Naive thymus-derived CD4-positive, alpha-beta T cell (primary cell): ENCODE data around the gene MCL1. TPM values are rescaled to one million over a fixed set of nuclear protein-coding genes. Genes with fewer than 3 reads are reported as not detected.

Experiments
- ATAC-seq: fragments of 150-1000 bp; cut with Tn5 transposase; 2 replicates; pipeline ENCODE4 v1.10.0; 2021; ENCODE audit warnings: mild to moderate bottlenecking, moderate library complexity
- CTCF ChIA-PET: fragments of 350-600 bp; sonication (Branson Sonifier 250); formaldehyde crosslinking; loops from one replicate; lab custom pipeline; 2021; ENCODE audit warnings: antibody characterized with exemption; lab: Charles Lee
- POLR2A ChIA-PET: fragments of 350-600 bp; sonication (Branson Sonifier 250); formaldehyde crosslinking; loops from one replicate; lab custom pipeline; 2021; ENCODE audit warnings: antibody characterized with exemption, inconsistent platforms; lab: Charles Lee
- DNase-seq, 9 donors: peaks; one replicate each; pipeline versions ENCODE4 v3.0.0 to v3.0.0-alpha.2; 2020 to 2022; ENCODE audit warnings: mixed read lengths in 1 of 9
- H3K27ac ChIP-seq: one replicate; pipeline ENCODE4 v1.7.0; 2013; ENCODE audit warnings: mild to moderate bottlenecking, low read depth, low read length, moderate library complexity
- H3K27me3 ChIP-seq, 2 donors: one replicate each; pipeline ENCODE4 v1.7.0; 2013; ENCODE audit warnings: low read length in 2 of 2, mild to moderate bottlenecking in 2 of 2, moderate library complexity in 2 of 2; ENCODE audit not compliant: control insufficient read depth in 2 of 2, insufficient read depth in 2 of 2
- H3K36me3 ChIP-seq, 3 experiments: 1 replicate in 2 of 3; 2 replicates in 1 of 3; pipeline ENCODE4 v1.7.0; 2013; ENCODE audit warnings: low read length in 3 of 3, mild to moderate bottlenecking in 3 of 3, moderate library complexity in 1 of 3; ENCODE audit not compliant: insufficient read depth in 3 of 3, control insufficient read depth in 2 of 3
- H3K4me1 ChIP-seq, 2 donors: one replicate each; pipeline ENCODE4 v1.7.0; 2013; ENCODE audit warnings: low read length in 2 of 2, mild to moderate bottlenecking in 2 of 2, moderate library complexity in 1 of 2; ENCODE audit not compliant: control insufficient read depth in 2 of 2, insufficient read depth in 2 of 2
- H3K4me3 ChIP-seq: 2 replicates; pipeline ENCODE4 v1.7.0; 2013; ENCODE audit warnings: mild to moderate bottlenecking, low read length
- H3K9me3 ChIP-seq, 3 experiments: 1 replicate in 2 of 3; 2 replicates in 1 of 3; pipeline ENCODE4 v1.7.0; 2013; ENCODE audit warnings: low read length in 3 of 3; ENCODE audit not compliant: control insufficient read depth in 2 of 3
- H3K27ac Mint-ChIP-seq, 9 donors: one replicate each; pipeline ENCODE4 v1.8.0; 2020 to 2022; ENCODE audit warnings: mixed read lengths in 9 of 9, mild to moderate bottlenecking in 8 of 9, moderate library complexity in 5 of 9, inconsistent platforms in 2 of 9
- H3K27me3 Mint-ChIP-seq, 5 donors: one replicate each; pipeline ENCODE4 v1.8.0; 2021 to 2022; ENCODE audit warnings: mixed read lengths in 5 of 5, mild to moderate bottlenecking in 1 of 5
- H3K36me3 Mint-ChIP-seq, 5 donors: one replicate each; pipeline ENCODE4 v1.8.0; 2020 to 2022; ENCODE audit warnings: mixed read lengths in 5 of 5, mild to moderate bottlenecking in 3 of 5, inconsistent platforms in 1 of 5
- H3K4me1 Mint-ChIP-seq, 7 donors: one replicate each; pipeline ENCODE4 v1.8.0; 2020 to 2022; ENCODE audit warnings: mixed read lengths in 7 of 7, mild to moderate bottlenecking in 3 of 7, inconsistent platforms in 1 of 7
- H3K4me3 Mint-ChIP-seq, 10 donors: one replicate each; pipeline ENCODE4 v1.8.0; 2020 to 2022; ENCODE audit warnings: mild to moderate bottlenecking in 10 of 10, mixed read lengths in 10 of 10, moderate library complexity in 6 of 10, inconsistent platforms in 2 of 10
- H3K9me3 Mint-ChIP-seq, 11 donors: one replicate each; pipeline ENCODE4 v1.8.0; 2020 to 2022; ENCODE audit warnings: mixed read lengths in 11 of 11, mild to moderate bottlenecking in 4 of 11, inconsistent platforms in 1 of 11, moderate library complexity in 1 of 11
- intact Hi-C, 2 donors: fragments of 100-400 bp; cut with micrococcal nuclease; formaldehyde crosslinking; loops; one replicate each; pipeline ENCODE4 v1.15.1; 2023
- polyA plus RNA-seq, 2 donors: library from polyadenylated mRNA; unstranded; fragments of 300-500 nt; fragmentation: Illumina TruSeq; gene quantifications; one replicate each; pipeline ENCODE4 v1.2.3, GENCODE V29; 2021
- total RNA-seq, 6 experiments: library from RNA in 5 of 6; stranded (reverse) in 5 of 6; gene quantifications; 1 replicate in 5 of 6; 2 replicates in 1 of 6; pipeline ENCODE4 v1.2.3 and lab custom pipeline; 2021 to 2026

Gene MCL1
- total and polyA plus RNA-seq, 7 experiments from 2014 or later: 171 to 1,400 (median 314) TPM

DNA sequence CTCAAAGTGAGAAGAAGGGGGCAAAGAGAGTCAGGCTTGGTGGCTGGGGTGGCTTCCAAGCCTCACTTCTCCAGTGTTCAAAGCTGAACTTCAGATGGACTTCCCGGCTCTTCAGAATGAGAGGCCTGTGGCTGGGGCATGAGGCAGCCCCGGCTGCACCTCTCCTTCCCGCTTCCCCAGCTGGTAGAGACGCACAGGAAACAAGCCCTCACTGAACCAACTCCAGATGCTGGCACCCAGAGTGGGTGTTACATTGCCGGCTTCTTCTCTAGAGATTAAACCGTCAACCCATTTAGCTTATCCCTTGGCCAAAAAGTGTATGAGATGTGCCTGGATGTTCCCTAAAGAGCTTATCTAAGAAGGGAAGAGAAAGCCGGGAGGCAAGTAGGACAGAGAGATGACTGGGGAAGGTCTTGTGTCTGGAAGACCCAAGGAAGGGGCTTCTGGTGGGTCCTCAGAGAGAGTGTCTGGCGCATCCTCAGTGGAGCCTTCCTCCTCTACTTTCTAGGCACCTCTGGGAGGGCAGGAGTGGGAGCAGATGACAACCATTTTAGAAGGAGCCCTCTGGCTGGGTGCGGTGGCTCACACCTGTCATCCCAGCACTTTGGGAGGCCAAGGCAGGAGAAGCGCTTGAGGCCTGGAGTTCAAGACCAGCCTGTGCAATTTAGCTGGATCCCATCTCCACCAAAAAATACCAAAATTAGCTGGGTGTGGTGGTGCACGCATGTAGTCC, 28.2 kb downstream of the MCL1 start:
- Mint-ChIP-seq H3K4me3 (peak overlapping the region in 9 of 10 donors; percentile 20 to 84 (median 29)), H3K36me3 (peaks cover 0 to 5% (median 0%) of the 10 kb centered on the region in 5 donors), H3K9me3 (peaks cover 0 to 2% (median 0%) of the 10 kb centered on the region in 11 donors), H3K27ac (peak overlapping the region in 1 of 9 donors; percentile 25), H3K27me3 (peaks cover 15 to 21% (median 17%) of the 10 kb centered on the region in 5 donors), H3K4me1 (peaks cover 6 to 35% (median 23%) of the 10 kb centered on the region in 7 donors)
- no peaks in the 10 kb centered on the region for H3K9me3 ChIP-seq
- intact Hi-C loops: no loop called here
- H3K27ac ChIP-seq: no peak overlapping the region
- H3K36me3 ChIP-seq: peaks cover 0 to 5% (median 0%) of the 10 kb centered on the region in 3 experiments
- ATAC-seq (no peak), DNase-seq (no peak)
- no peak overlapping the region for H3K4me3 ChIP-seq
- POLR2A ChIA-PET: interaction anchor here (0.6 to 2.6 kb wide), 5 partner anchors 9 to 76 kb away, joined by 3 to 14 read pairs (median 4); no protein-coding TSS in a partner anchor
- CTCF ChIA-PET: interaction anchor here (0.7 to 0.8 kb wide), 2 partner anchors 9 to 11 kb away, joined by 3 to 4 read pairs; no protein-coding TSS in a partner anchor
- no peaks in the 10 kb centered on the region for H3K27me3 ChIP-seq
- H3K4me1 ChIP-seq: peaks cover 0 to 5% of the 10 kb centered on the region in 2 donors

DNA sequence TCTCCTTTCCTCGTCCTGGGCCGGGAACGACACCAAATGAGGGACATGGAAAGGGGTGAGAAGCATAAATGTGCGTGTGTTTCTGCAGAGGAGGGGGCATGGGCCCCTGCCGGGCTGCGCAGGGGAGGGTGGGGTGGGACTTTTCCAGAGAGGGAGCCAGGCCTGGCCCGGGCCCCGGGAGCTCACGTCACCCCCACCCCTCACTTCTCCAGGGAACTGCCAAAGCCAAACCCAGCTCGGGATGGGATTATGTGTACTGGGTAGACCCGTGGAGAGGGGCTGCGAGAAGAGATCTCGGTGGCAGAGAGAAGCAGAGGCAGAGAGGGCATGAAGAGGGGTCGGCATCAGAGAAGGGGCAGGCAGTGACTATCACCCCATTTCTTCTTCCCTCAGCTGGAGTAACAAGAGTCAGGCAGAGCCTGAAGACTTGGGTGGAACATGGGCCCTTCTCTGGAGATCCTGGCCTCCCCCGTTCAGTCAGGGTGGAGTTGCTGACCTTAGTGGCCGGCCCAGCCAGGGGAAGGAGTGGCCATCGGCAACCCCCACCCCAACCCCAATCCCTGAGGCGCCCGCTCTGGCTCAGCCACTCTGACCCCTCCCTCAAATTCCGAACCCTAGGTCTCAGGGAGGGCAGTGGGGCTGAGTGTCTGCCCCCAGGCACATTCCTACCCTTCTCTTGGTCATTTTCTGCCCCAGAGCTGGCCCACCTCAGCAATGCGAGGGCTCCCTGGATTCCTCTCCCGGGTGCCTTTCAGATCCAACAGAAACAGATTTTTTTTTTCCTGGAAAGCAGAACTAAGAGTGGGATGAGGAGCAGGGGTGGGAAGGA, 29.0 kb downstream of the MCL1 start:
- H3K36me3 ChIP-seq: peaks cover 0 to under 1% (median 0%) of the 10 kb centered on the region in 3 experiments
- no peak for ATAC-seq
- Mint-ChIP-seq H3K9me3 (peaks cover 0 to 2% (median 0%) of the 10 kb centered on the region in 11 donors), H3K36me3 (peaks cover 0 to 3% (median 0%) of the 10 kb centered on the region in 5 donors), H3K4me1 (peaks cover 6 to 36% (median 23%) of the 10 kb centered on the region in 7 donors), H3K4me3 (peak overlapping the region in 9 of 10 donors; percentile 23 to 84 (median 68)), H3K27ac (no peak overlapping the region), H3K27me3 (peaks cover 21 to 28% (median 23%) of the 10 kb centered on the region in 5 donors)
- no peak overlapping the region for H3K4me3 ChIP-seq
- no peaks in the 10 kb centered on the region for H3K27me3 ChIP-seq
- H3K4me1 ChIP-seq: peaks cover 0 to 5% of the 10 kb centered on the region in 2 donors
- H3K27ac ChIP-seq: no peak overlapping the region
- CTCF ChIA-PET: no interaction called here
- POLR2A ChIA-PET: interaction anchor here (0.6 to 2.6 kb wide), 4 partner anchors 10 to 70 kb away, joined by 3 to 14 read pairs (median 4); no protein-coding TSS in a partner anchor
- H3K9me3 ChIP-seq: no peaks in the 10 kb centered on the region
- no peak for DNase-seq
- intact Hi-C loops: no loop called here

DNA sequence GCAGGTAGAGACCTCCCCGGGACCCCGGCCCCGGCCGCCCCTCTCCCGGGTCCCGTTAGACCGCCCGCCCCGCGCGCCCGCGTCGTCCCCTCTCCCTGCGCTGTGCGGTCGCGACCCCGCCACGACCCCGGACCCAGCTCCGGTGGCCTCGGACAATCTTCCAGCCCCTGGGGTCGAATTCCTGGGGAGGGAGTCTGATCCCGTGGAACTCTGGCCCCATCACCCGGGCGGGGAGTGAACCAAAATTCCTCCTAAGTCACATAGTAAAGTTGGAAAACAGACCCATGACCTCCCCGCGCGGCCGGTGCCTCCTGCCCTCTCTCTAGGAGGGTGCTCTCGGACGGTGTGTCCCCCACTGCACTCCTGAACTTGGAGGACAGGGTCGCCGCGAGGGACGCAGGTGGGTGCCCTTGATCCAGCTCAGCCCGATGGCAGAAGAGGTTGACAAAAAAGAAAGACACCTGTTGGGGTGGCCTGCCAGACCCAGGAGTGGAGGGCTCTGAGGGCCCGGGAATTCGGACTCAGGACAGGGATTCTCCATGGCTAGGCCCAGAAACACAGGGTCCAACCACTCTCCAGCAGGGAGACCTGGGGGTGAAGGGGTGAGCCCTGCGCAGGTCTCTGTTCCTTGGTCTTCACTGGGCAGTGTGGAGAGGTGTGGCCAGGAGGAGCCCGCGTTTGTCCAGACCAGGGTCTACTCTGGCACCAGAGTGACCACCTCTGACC, 29.8 kb downstream of the MCL1 start:
- no peaks in the 10 kb centered on the region for H3K36me3 Mint-ChIP-seq
- Histone ChIP-seq H3K27ac (no peak overlapping the region), H3K4me1 (peaks cover 0 to 5% of the 10 kb centered on the region in 2 donors), H3K9me3 (no peaks in the 10 kb centered on the region), H3K27me3 (no peaks in the 10 kb centered on the region), H3K4me3 (no peak overlapping the region), H3K36me3 (no peaks in the 10 kb centered on the region)
- intact Hi-C loops: no loop called here
- CTCF ChIA-PET: no interaction called here
- H3K27ac Mint-ChIP-seq: peak overlapping the region in 3 of 9 donors; percentile 34 to 71 (median 40)
- no peak for ATAC-seq
- no peak for DNase-seq
- H3K4me3 Mint-ChIP-seq: peak overlapping the region; percentile 58 to 87 (median 78)
- H3K27me3 Mint-ChIP-seq: peaks cover 23 to 29% (median 26%) of the 10 kb centered on the region in 5 donors
- POLR2A ChIA-PET: interaction anchor here (0.6 to 2.6 kb wide), 4 partner anchors 9 to 27 kb away, joined by 3 to 14 read pairs (median 4); no protein-coding TSS in a partner anchor
- H3K9me3 Mint-ChIP-seq: peaks cover 0 to 2% (median 0%) of the 10 kb centered on the region in 11 donors
- peaks cover 6 to 38% (median 23%) of the 10 kb centered on the region in 7 donors for H3K4me1 Mint-ChIP-seq

DNA sequence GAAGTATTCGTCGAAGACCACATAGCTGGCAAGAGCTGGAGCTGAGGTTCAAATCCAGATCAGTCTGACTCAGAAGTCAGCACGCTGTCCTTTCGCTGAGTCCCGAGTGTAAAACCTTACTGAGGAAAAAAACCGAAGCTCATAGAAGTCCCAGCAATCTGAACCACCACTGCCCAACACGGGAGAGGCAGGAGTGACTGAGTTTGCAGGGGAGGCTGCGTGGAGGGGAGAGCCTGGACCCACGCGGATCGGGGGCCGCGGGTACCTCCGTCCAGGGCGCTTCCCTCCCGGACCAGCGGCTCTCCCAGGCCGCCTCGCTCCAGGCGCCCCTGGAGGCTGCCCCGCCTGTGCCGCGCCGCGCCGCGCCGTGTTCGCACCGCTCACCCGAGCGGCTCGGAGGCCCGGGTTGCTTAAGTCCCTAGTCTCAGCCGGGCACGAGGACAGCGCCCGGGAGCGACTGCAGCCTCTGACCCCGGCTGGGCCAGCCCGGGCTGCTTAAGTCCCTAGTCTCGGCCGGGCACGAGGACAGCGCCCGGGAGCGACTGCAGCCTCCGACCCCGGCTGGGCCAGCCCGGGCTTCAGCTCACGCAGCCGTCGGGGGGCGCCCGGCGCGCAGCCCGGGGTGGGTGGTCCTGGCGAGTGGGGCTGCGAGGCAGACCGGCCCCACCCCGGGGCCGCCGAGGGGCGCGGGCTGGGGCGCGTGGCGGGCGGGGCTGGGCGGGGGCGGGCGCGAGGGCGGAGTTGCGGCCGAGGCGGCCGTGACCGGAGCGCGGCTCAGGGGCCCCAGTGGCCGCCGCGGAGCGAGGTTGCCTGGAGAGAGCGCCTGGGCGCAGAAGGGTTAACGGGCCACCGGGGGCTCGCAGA, 30.5 kb downstream of the MCL1 start, which contains the start of gene ADAMTSL4:
ADAMTSL4 (plus strand) TSS at position 777 of the 864 bp plus-strand sequence. CDS start 2,881 bp downstream, outside the sequence.
- H3K27ac Mint-ChIP-seq: peak within 1 kb of the TSS in 4 of 9 donors; percentile 35 to 71 (median 38)
- H3K36me3 Mint-ChIP-seq: no peaks in the 10 kb centered on the region

DNA sequence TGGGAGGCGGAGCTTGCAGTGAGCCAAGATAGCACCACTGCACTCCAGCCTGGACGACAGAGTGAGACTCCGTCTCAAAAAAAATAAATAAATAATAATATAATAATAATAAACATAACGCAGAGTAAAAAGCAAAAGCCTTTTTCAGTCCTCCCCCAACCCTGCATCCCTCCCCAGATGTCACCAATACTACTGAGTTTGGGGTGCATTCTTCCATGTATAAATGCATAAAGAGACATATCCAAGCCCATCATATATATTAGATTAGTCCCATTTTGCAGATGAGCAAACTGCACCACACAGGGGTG, 31.1 kb downstream of the MCL1 start:
- H3K27me3 Mint-ChIP-seq: peaks cover 23 to 33% (median 30%) of the 10 kb centered on the region in 5 donors
- H3K4me1 Mint-ChIP-seq: peaks cover 6 to 38% (median 21%) of the 10 kb centered on the region in 7 donors
- no peak overlapping the region for H3K27ac ChIP-seq
- ATAC-seq (no peak), DNase-seq (no peak)
- H3K9me3 Mint-ChIP-seq: peaks cover 0 to 2% (median 0%) of the 10 kb centered on the region in 11 donors
- no peaks in the 10 kb centered on the region for H3K36me3 Mint-ChIP-seq
- POLR2A ChIA-PET: interaction anchor here (0.7 to 1.0 kb wide), 3 partner anchors 10 to 81 kb away, joined by 3 to 4 read pairs (median 3); partner anchors contain the start of genes ENSA and FALEC
- H3K9me3 ChIP-seq: no peaks in the 10 kb centered on the region
- intact Hi-C loops: no loop called here
- H3K4me3 ChIP-seq: peak overlapping the region; percentile 35
- CTCF ChIA-PET: interaction anchor here (0.7 to 1.3 kb wide), 2 partner anchors 13 to 430 kb away, joined by 3 to 5 read pairs; no protein-coding TSS in a partner anchor
- peak overlapping the region in 2 of 9 donors; percentile 35 to 36 for H3K27ac Mint-ChIP-seq
- H3K4me3 Mint-ChIP-seq: peak overlapping the region; percentile 71 to 88 (median 81)
- H3K27me3 ChIP-seq: no peaks in the 10 kb centered on the region
- H3K4me1 ChIP-seq: peaks cover 0 to 5% of the 10 kb centered on the region in 2 donors
- no peaks in the 10 kb centered on the region for H3K36me3 ChIP-seq

More for the DNA sequence above, 30.5 kb downstream of the MCL1 start, which contains the start of gene ADAMTSL4:
- H3K4me3 ChIP-seq: peak within 1 kb of the TSS; percentile 35
- CTCF ChIA-PET: interaction anchor here (1.3 kb wide), 1 partner anchor 12 kb away, joined by 5 read pairs; no protein-coding TSS in a partner anchor
- POLR2A ChIA-PET: interaction anchor here (0.7 to 1.0 kb wide), 4 partner anchors 10 to 81 kb away, joined by 3 to 4 read pairs (median 3); partner anchors contain the start of genes ENSA and FALEC
- H3K27ac ChIP-seq: no peak within 1 kb of the TSS
- DNase-seq: peak in 2 of 9 donors; percentile 37 to 65
- no peaks in the 10 kb centered on the region for H3K27me3 ChIP-seq
- H3K4me3 Mint-ChIP-seq: peak within 1 kb of the TSS; percentile 77 to 88 (median 83)
- H3K4me1 ChIP-seq: peaks cover 0 to 5% of the 10 kb centered on the region in 2 donors
- H3K9me3 Mint-ChIP-seq: peaks cover 0 to 2% (median 0%) of the 10 kb centered on the region in 11 donors
- no peaks in the 10 kb centered on the region for H3K36me3 ChIP-seq
- peak; percentile 71 for ATAC-seq
- peaks cover 6 to 38% (median 23%) of the 10 kb centered on the region in 7 donors for H3K4me1 Mint-ChIP-seq
- no peaks in the 10 kb centered on the region for H3K9me3 ChIP-seq
- peaks cover 23 to 29% (median 26%) of the 10 kb centered on the region in 5 donors for H3K27me3 Mint-ChIP-seq
- intact Hi-C loops: no loop called here
